AG08396 (cell line): ENCODE measurements around the gene SMIM34.
"Not testable (repeated sequence)": the region's sequence is repeated elsewhere in the genome, so short reads cannot be mapped to it uniquely, and the experiment has no call there.

Experiments used
- DNase-seq: peaks from one replicate; pipeline ENCODE4 v3.0.0; 2012; ENCODE audit warnings: low spot score, mixed read lengths

The SMIM34 gene

GRCh38 chr21:34374462-34374861 is 49.3 kb downstream of the SMIM34 start:
- not testable (repeated sequence) for DNase-seq

- DNase-seq = no peak
Measured at GRCh38 chr21:34372321-34372720, 51.4 kb downstream of the SMIM34 start.

- no peak for DNase-seq
Measured at GRCh38 chr21:34369741-34370140, 54.0 kb downstream of the SMIM34 start.
